Measurements from ENCODE around the gene TADA3. TPM values are rescaled to one million over a fixed set of nuclear protein-coding genes. Genes with fewer than 3 reads are reported as not detected.

Gene TADA3
- total and polyA plus RNA-seq, 9 of the 15 experiments (the other 6 are each of a cell fraction or from before 2014, with no cell fraction given) = 4.1 to 110 (median 74.8) TPM

DNA sequence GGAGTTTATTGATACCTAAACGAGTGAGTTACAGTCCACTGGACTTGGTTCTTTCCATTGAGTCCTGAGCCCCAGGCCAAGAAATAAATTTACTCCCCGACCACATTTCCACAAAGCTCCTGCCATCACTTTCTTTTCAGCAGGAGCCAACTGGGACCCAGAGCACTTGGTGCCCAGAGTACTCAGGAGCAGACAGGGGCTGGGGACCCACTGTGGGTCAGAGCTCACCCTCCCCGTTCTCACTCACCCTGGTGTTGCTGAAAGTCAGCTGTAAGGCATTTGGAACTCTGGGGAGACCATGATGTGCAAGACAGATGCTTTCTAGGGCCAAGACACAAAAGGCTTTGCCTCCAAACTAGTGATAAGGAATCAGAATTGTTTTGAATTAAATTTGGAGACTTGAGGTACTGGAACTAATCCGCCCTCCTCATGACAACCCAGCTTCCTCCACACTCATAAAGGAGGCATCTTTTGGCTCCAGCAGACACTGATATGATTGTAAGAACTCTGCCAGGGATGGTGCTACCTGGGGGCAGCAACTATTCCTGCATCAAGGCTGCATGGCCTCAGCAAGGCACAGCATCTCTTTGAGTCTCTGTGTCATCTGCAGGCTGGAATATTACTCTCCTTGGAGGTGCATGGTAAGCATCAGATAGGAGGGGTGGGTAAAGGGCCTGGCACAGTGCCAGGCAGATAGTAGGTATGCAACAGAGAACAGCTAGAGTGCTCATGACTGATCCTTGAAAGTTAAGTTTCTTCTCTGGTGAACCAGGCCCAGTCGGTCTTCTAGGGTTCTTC lies 15.2 kb downstream of the TADA3 start:
- H3K4me2 ChIP-seq (ENCODE audit: insufficient read depth, low read length) = no peak overlapping the region
- WGBS (ENCODE audit: insufficient coverage, low coverage, missing lambda C conversion rate) = 32% methylated on average over 5 of the region's 5 CpGs
- FAIRE-seq (no peak), DNase-seq (ENCODE audit: extremely low read depth in 1 of 4, low spot score in 3 of 4) (no peak), ATAC-seq (no peak)
- H3K9me3 ChIP-seq (replicated peaks; ENCODE audit: control insufficient read depth, insufficient read depth, low read depth, low read length) = no peaks in the 10 kb centered on the region
- TF ChIP-seq YBX1 (IDR thresholded peaks at IDR 0.05) (no peak), NR2F6 (CRISPR knock-in tag; IDR thresholded peaks at IDR 0.05) (no peak), NFIC (IDR thresholded peaks at IDR 0.05) (peak; percentile 98), GATA2 (CRISPR knock-in tag; IDR thresholded peaks at IDR 0.05) (no peak), YY1 (IDR thresholded peaks at IDR 0.05; ENCODE audit: borderline replicate concordance in 1 of 3, control insufficient read depth in 1 of 3, extremely low read depth in 1 of 3, insufficient read depth in 3 of 3, insufficient read length in 1 of 3, insufficient replicate concordance in 2 of 3, low read depth in 1 of 3, low read length in 2 of 3) (no peak), NFIX (CRISPR knock-in tag; IDR thresholded peaks at IDR 0.05; ENCODE audit: low read depth) (peak; percentile 85)
- no peaks in the 10 kb centered on the region for H3K79me2 ChIP-seq (ENCODE audit: control insufficient read depth, insufficient read depth, low read length)
- H3K9me1 ChIP-seq (ENCODE audit: control insufficient read depth, insufficient read depth, low read length) = no peaks in the 10 kb centered on the region
- ChIA-PET CTCF (ENCODE audit: low intra/inter-chr PET ratio) (no interaction called here), POLR2A (interaction anchor here (0.5 to 2.2 kb wide), 6 partner anchors 9 to 107 kb away, joined by 3 to 12 read pairs (median 6); no protein-coding TSS in a partner anchor)
- no TSS peak for BruUV-seq (replicated peaks)
- H3K9ac ChIP-seq (ENCODE audit: insufficient read depth in 1 of 2, low read depth in 2 of 2, low read length in 2 of 2) = peak overlapping the region in 1 of 2 experiments; percentile 49; a peak in 1 of 4 replicates
- H3K27me3 ChIP-seq (ENCODE audit: control insufficient read depth in 2 of 2, insufficient read depth in 2 of 2, low read length in 2 of 2) = no peaks in the 10 kb centered on the region
- H4K20me1 ChIP-seq (replicated peaks; ENCODE audit: control insufficient read depth, insufficient read depth, low read length) = no peaks in the 10 kb centered on the region
- H3K27ac ChIP-seq (ENCODE audit: extremely low read depth, low read depth, low read length) = no peak overlapping the region
- in situ Hi-C loops (cut with MboI) = no loop called here
- H3K4me3 ChIP-seq = no peak overlapping the region
- intact Hi-C loops (cut with micrococcal nuclease) = no loop called here
- H3K36me3 ChIP-seq (ENCODE audit: control insufficient read depth, insufficient read depth, low read length) = peaks cover 19% of the 10 kb centered on the region; the same call in 2 of the 3 replicates
- peaks cover 7 to 10% of the 10 kb centered on the region in 2 experiments for H3K4me1 ChIP-seq (replicated peaks in 1 of 2; ENCODE audit: control insufficient read depth in 2 of 2, insufficient read depth in 2 of 2, low read length in 2 of 2)
- H2AFZ ChIP-seq (ENCODE audit: low read depth, low read length) = no peak overlapping the region

Data from K562 (cell line).